Stimulated activated effector memory CD8-positive, alpha-beta T cell treated with anti-CD3 and anti-CD28 coated beads, Interleukin-12 subunit alpha, Interleukin-12 subunit beta, amount 100 ng/mL, for 72 hours (primary cell): Measurements from ENCODE around the gene SLCO3A1.
"Not testable (repeated sequence)": the region's sequence is repeated elsewhere in the genome, so short reads cannot be mapped to it uniquely, and the experiment has no call there.

Experiments used
- ATAC-seq: fragments of 150-1000 bp; cut with Tn5 transposase; 2 replicates; pipeline ENCODE4 v1.10.0; 2021
- DNase-seq, 2 donors: peaks; one replicate each; pipeline ENCODE4 v3.0.0; 2021 to 2022; ENCODE audit warnings: low spot score in 2 of 2
- H3K27ac Mint-ChIP-seq: one replicate; pipeline ENCODE4 v1.8.0; 2022; ENCODE audit warnings: mild to moderate bottlenecking, mixed read lengths
- H3K36me3 Mint-ChIP-seq: one replicate; pipeline ENCODE4 v1.8.0; 2022; ENCODE audit warnings: mild to moderate bottlenecking, mixed read lengths
- H3K4me1 Mint-ChIP-seq: one replicate; pipeline ENCODE4 v1.8.0; 2022; ENCODE audit warnings: mixed read lengths
- H3K4me3 Mint-ChIP-seq: one replicate; pipeline ENCODE4 v1.8.0; 2022; ENCODE audit warnings: mild to moderate bottlenecking, mixed read lengths
- H3K9me3 Mint-ChIP-seq: one replicate; pipeline ENCODE4 v1.8.0; 2022; ENCODE audit warnings: mixed read lengths

The SLCO3A1 gene

DNA sequence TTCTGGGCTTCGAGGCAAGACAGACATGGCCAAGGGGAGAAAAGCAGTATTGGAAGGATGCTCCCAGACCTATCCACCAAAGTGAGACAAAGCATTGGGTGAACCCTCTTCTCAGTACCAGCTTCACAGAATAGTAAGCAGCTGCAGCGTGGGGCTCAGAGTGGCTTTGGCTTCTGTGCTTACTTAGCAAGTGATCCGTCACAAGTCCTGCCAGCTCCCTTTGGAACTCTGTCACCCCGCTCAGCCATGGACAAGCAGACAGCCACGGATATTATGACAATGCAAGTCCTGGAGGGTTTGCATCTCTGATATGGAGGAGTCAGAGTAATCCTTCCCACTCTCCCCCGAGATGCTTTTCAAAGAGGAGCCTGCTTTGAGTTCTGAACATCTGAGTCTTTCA lies 90.8 kb downstream of the SLCO3A1 start:
- ATAC-seq (no peak), DNase-seq (no peak)
- Mint-ChIP-seq H3K36me3 (no peaks in the 10 kb centered on the region), H3K9me3 (no peaks in the 10 kb centered on the region), H3K4me3 (no peak overlapping the region), H3K27ac (no peak overlapping the region), H3K4me1 (peaks cover 95% of the 10 kb centered on the region)

GRCh38 chr15:91945385-91945784 lies 91.9 kb downstream of the SLCO3A1 start:
- ATAC-seq (no peak), DNase-seq (no peak)
- Mint-ChIP-seq H3K4me3 (no peak overlapping the region), H3K9me3 (no peaks in the 10 kb centered on the region), H3K4me1 (peaks cover 95% of the 10 kb centered on the region), H3K36me3 (no peaks in the 10 kb centered on the region), H3K27ac (no peak overlapping the region)

DNA sequence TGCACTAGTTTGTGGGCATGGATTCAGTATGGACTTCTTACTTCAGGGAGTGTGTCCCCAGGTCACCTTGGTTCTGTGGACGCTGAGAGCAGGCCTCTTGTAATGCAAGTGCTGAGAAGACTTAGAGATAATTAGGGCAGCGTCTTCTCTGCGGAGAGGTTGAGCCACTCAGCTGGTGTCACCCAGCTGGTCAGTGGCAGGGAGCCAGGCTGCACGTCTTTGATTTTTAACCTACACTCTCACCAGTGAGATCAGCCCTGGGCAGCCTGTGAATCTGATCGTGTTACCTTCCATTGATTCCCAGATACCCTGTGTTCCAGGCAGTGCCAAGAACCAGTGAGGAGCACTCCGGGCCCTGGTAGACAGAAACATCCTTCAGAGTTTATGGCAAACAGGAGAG lies 92.6 kb downstream of the SLCO3A1 start:
- ATAC-seq (no peak), DNase-seq (no peak)
- H3K4me3 Mint-ChIP-seq = no peak overlapping the region
- H3K36me3 Mint-ChIP-seq = no peaks in the 10 kb centered on the region
- H3K4me1 Mint-ChIP-seq = peaks cover 95% of the 10 kb centered on the region
- H3K9me3 Mint-ChIP-seq = no peaks in the 10 kb centered on the region
- no peak overlapping the region for H3K27ac Mint-ChIP-seq

DNA sequence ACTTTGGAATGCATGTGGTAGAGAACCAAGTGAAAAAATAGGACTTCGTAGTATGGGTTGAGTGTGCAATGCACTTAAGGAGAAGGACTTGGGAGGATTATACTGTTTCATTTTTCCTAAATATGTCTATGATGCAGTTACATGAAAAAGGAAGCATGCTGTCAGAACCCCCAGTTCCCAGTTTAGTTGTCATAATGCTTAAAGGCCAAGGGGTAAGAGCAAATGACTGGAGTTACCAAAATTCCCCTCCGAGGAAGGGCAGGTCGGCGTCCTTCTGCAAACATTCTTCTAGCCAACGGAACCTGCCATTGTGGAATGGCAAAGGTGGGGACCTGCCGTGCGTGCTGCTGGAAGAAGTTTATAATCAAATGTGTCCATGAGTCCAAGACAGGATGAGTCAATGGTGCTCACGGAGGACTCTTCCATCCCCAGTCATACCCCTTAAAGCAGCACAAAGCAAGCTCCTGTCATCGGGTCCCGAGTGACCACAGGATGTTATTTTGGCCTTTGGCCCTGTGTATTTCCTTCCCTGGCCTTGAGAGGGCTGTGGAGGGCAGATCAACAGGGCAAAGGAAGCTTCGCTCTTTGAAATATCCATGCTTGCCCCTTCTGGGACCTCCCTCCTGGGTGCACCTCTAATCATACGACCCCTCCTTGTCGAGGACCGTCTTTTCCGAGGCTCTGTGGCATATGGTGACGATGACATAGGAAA lies 93.2 kb downstream of the SLCO3A1 start:
- DNase-seq (no peak), ATAC-seq (no peak)
- Mint-ChIP-seq H3K4me1 (peaks cover 96% of the 10 kb centered on the region), H3K36me3 (no peaks in the 10 kb centered on the region), H3K9me3 (no peaks in the 10 kb centered on the region), H3K4me3 (no peak overlapping the region), H3K27ac (no peak overlapping the region)

- no peak overlapping the region for H3K4me3 Mint-ChIP-seq
- peaks cover 97% of the 10 kb centered on the region for H3K4me1 Mint-ChIP-seq
- no peak overlapping the region for H3K27ac Mint-ChIP-seq
- H3K9me3 Mint-ChIP-seq = no peaks in the 10 kb centered on the region
- ATAC-seq (no peak), DNase-seq (no peak)
- H3K36me3 Mint-ChIP-seq = no peaks in the 10 kb centered on the region
Observed at GRCh38 chr15:91947293-91947679, 93.8 kb downstream of the SLCO3A1 start.

DNA sequence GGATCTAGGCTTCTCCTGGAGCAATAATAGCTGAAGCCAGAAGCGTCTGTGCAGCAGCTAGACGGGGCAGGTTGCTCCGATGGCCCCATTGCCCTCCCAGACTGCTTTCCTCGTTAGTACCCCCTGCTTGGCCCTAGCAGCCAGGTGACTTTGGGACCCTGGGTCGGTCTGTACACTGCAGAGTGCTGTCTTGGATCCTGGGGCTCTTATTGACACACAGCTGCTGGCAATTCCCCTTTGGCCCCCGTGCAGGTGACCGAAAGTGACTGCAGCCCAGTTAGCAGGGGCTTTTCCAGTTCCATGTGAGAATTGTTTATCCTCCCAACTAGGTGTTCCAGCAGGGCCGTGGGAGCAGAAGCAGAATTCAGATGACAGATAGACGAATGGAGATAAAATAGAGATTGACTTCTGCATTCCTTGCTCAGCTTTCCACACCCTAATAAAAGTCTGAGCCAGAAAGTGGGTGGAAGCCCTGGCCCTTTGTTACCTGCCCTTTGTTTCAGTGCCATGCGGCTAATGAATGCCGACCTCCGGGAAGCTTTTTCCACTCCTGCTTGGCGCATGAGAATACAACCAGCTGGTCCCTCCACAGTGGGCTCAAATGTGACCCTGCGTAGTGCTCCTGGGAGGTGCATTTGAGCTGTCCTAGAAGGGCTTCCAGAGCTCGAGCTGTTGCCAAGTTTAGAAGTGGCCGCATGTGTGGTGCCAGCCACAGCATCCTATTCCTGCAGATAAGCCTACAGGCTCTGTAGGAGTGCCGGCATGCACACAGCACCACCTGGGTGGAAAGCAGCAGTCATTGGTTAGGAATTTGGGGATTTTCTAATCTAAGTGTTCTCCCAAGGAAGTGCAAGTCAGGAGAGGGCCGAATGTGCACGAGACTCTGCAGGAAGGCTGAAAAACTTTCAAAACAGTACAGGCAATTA lies 94.4 kb downstream of the SLCO3A1 start:
- H3K9me3 Mint-ChIP-seq = no peaks in the 10 kb centered on the region
- peaks cover 97% of the 10 kb centered on the region for H3K4me1 Mint-ChIP-seq
- no peak overlapping the region for H3K4me3 Mint-ChIP-seq
- H3K36me3 Mint-ChIP-seq = no peaks in the 10 kb centered on the region
- ATAC-seq = no peak
- no peak overlapping the region for H3K27ac Mint-ChIP-seq
- no peak for DNase-seq

- Mint-ChIP-seq H3K36me3 (no peaks in the 10 kb centered on the region), H3K27ac (peak overlapping the region; percentile 66), H3K4me3 (no peak overlapping the region), H3K4me1 (peaks cover 97% of the 10 kb centered on the region), H3K9me3 (no peaks in the 10 kb centered on the region)
- no peak for ATAC-seq
- DNase-seq = no peak
Observed at GRCh38 chr15:91949361-91949760, 95.9 kb downstream of the SLCO3A1 start.

DNA sequence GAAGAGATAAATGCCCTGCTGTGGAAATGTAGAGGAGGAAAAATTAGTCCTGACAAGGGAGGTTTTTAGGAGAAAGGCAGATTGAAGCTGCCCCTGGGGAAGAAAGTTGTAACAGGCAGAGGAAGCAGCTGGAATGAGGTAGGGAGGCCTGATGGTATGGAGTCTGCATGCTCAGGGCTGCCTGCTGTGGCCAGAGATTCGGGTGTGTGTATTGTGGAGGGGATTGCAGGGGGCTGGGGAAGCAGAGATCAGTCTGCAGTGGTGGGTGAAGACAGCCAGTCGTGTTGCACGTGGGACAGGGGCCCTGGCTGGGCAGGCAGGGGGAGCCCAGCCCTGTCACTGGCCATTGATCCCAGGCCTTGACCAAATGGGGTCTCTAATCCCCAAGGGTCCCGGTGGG lies 96.5 kb downstream of the SLCO3A1 start:
- Mint-ChIP-seq H3K36me3 (no peaks in the 10 kb centered on the region), H3K27ac (peak overlapping the region; percentile 66), H3K4me3 (no peak overlapping the region), H3K9me3 (no peaks in the 10 kb centered on the region), H3K4me1 (peaks cover 99% of the 10 kb centered on the region)
- DNase-seq = no peak
- ATAC-seq = no peak

- no peak overlapping the region for H3K27ac Mint-ChIP-seq
- peaks cover 97% of the 10 kb centered on the region for H3K4me1 Mint-ChIP-seq
- DNase-seq (no peak), ATAC-seq (no peak)
- H3K36me3 Mint-ChIP-seq = no peaks in the 10 kb centered on the region
- no peaks in the 10 kb centered on the region for H3K9me3 Mint-ChIP-seq
- H3K4me3 Mint-ChIP-seq = no peak overlapping the region
Observed at GRCh38 chr15:91950631-91951329, 97.3 kb downstream of the SLCO3A1 start.

- H3K4me1 Mint-ChIP-seq = peaks cover 85% of the 10 kb centered on the region
- DNase-seq (no peak), ATAC-seq (no peak)
- H3K27ac Mint-ChIP-seq = peak overlapping the region; percentile 89
- H3K4me3 Mint-ChIP-seq = no peak overlapping the region
- no peaks in the 10 kb centered on the region for H3K9me3 Mint-ChIP-seq
- no peaks in the 10 kb centered on the region for H3K36me3 Mint-ChIP-seq
Observed at GRCh38 chr15:91952216-91952615, 98.7 kb downstream of the SLCO3A1 start.

DNA sequence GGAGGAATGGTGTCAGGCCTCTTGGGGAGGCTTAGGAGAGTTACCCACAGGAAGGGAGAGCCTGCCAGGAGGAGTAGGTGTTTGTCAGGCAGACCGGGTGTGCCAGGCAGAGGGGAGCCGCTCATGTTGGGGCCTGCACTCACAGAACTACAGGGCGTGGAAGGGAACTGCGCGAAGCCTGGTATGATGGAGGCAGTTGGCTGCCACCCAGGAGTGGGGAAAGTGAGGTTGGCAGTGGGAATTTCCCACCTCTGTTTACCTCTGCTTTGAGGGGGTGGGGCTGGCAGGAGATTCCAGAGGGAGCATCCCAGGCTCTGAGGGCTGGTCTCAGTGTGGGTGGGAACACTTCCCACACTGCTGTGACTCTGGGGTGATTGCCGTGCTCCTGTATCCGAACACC lies 99.9 kb downstream of the SLCO3A1 start:
- ATAC-seq (no peak), DNase-seq (no peak)
- Mint-ChIP-seq H3K36me3 (no peaks in the 10 kb centered on the region), H3K9me3 (no peaks in the 10 kb centered on the region), H3K4me3 (no peak overlapping the region), H3K27ac (peak overlapping the region; percentile 89), H3K4me1 (peaks cover 78% of the 10 kb centered on the region)

DNA sequence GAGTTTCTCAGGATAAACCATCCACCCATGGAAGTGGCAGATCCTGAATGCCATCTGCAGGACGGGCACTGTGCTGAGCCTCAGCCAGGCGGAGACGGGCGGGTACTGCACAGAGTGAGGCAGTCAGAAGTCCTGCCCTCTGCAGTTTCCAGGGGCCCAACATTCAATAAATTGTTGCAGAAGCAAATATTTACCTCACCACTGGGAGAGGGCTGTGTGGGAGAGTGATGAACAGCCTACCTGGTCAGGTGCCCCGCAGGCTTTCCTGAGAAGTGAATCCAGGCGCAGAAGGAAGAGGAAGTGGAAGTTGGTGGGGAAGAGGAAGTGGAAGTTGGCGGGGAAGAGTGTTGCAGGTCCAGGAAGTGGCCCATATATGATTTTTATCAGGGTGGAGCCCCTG lies 100.8 kb downstream of the SLCO3A1 start:
- DNase-seq (no peak), ATAC-seq (no peak)
- H3K27ac Mint-ChIP-seq = peak overlapping the region; percentile 65
- H3K9me3 Mint-ChIP-seq = no peaks in the 10 kb centered on the region
- H3K36me3 Mint-ChIP-seq = no peaks in the 10 kb centered on the region
- H3K4me3 Mint-ChIP-seq = no peak overlapping the region
- H3K4me1 Mint-ChIP-seq = peaks cover 74% of the 10 kb centered on the region

- Mint-ChIP-seq H3K4me3 (no peak overlapping the region), H3K9me3 (no peaks in the 10 kb centered on the region), H3K36me3 (no peaks in the 10 kb centered on the region), H3K27ac (no peak overlapping the region), H3K4me1 (peaks cover 58% of the 10 kb centered on the region)
- DNase-seq = no peak
- no peak for ATAC-seq
Observed at GRCh38 chr15:91956026-91956723, 102.7 kb downstream of the SLCO3A1 start.

GRCh38 chr15:91961357-91961756 lies 107.8 kb downstream of the SLCO3A1 start:
- Mint-ChIP-seq H3K36me3 (no peaks in the 10 kb centered on the region), H3K4me3 (no peak overlapping the region), H3K4me1 (peaks cover 52% of the 10 kb centered on the region), H3K9me3 (no peaks in the 10 kb centered on the region), H3K27ac (no peak overlapping the region)
- DNase-seq (no peak), ATAC-seq (peak; percentile 70)

DNA sequence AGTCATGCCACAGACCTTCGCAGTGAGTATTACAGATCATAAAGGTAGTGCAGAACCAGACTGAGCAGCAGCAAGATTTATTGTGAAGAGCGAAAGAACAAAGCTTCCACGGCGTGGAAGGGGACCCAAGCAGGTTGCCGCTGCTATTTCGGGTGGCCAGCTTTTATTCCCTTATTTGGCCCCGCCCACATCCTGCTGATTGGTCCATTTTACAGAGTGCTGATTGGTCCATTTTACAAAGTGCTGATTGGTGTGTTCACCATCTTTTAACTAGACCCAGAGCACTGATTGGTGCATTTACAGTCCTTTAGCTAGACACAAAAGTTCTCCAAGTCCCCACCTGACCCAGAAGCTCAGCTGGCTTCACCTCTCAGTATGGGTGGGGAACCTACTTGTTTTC lies 110.2 kb downstream of the SLCO3A1 start:
- peak overlapping the region; percentile 33 for H3K27ac Mint-ChIP-seq
- ATAC-seq, DNase-seq, H3K9me3 Mint-ChIP-seq, H3K36me3 Mint-ChIP-seq, H3K4me3 Mint-ChIP-seq: not testable (repeated sequence)
- H3K4me1 Mint-ChIP-seq = peaks cover 51% of the 10 kb centered on the region
